Measurements from ENCODE around the gene SEZ6L2.
"Not testable (repeated sequence)": the region's sequence is repeated elsewhere in the genome, so short reads cannot be mapped to it uniquely, and the experiment has no call there.

SEZ6L2 gene

GRCh38 chr16:29871822-29872546, 27.4 kb downstream of the SEZ6L2 start:
- H3K27me3 ChIP-seq (ENCODE audit: insufficient read depth, poor library complexity, severe bottlenecking): no peaks in the 10 kb centered on the region
- H3K36me3 ChIP-seq (ENCODE audit: low read depth): no peaks in the 10 kb centered on the region
- H3K9me3 ChIP-seq (ENCODE audit: severe bottlenecking): no peaks in the 10 kb centered on the region
- ATAC-seq (ENCODE audit: low read depth) (no peak), DNase-seq (ENCODE audit: low spot score) (no peak)
- H3K4me3 ChIP-seq (ENCODE audit: severe bottlenecking): no peak overlapping the region
- H3K27ac ChIP-seq (ENCODE audit: poor library complexity, severe bottlenecking): no peak overlapping the region
- TF ChIP-seq, protein P1, sequence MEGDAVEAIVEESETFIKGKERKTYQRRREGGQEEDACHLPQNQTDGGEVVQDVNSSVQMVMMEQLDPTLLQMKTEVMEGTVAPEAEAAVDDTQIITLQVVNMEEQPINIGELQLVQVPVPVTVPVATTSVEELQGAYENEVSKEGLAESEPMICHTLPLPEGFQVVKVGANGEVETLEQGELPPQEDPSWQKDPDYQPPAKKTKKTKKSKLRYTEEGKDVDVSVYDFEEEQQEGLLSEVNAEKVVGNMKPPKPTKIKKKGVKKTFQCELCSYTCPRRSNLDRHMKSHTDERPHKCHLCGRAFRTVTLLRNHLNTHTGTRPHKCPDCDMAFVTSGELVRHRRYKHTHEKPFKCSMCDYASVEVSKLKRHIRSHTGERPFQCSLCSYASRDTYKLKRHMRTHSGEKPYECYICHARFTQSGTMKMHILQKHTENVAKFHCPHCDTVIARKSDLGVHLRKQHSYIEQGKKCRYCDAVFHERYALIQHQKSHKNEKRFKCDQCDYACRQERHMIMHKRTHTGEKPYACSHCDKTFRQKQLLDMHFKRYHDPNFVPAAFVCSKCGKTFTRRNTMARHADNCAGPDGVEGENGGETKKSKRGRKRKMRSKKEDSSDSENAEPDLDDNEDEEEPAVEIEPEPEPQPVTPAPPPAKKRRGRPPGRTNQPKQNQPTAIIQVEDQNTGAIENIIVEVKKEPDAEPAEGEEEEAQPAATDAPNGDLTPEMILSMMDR (IDR thresholded peaks at IDR 0.05; ENCODE audit: poor library complexity, severe bottlenecking): no peak
- no peaks in the 10 kb centered on the region for H3K4me1 ChIP-seq (ENCODE audit: insufficient read depth, poor library complexity, severe bottlenecking)

- DNase-seq (ENCODE audit: low spot score); H3K4me3 ChIP-seq (ENCODE audit: severe bottlenecking); H3K36me3 ChIP-seq (ENCODE audit: low read depth); H3K9me3 ChIP-seq (ENCODE audit: severe bottlenecking); H3K27me3 ChIP-seq (ENCODE audit: insufficient read depth, poor library complexity, severe bottlenecking); ATAC-seq (ENCODE audit: low read depth); H3K27ac ChIP-seq (ENCODE audit: poor library complexity, severe bottlenecking); H3K4me1 ChIP-seq (ENCODE audit: insufficient read depth, poor library complexity, severe bottlenecking): not testable (repeated sequence)
These were observed 30.3 kb downstream of the SEZ6L2 start for GRCh38 chr16:29869067-29869466.

DNA sequence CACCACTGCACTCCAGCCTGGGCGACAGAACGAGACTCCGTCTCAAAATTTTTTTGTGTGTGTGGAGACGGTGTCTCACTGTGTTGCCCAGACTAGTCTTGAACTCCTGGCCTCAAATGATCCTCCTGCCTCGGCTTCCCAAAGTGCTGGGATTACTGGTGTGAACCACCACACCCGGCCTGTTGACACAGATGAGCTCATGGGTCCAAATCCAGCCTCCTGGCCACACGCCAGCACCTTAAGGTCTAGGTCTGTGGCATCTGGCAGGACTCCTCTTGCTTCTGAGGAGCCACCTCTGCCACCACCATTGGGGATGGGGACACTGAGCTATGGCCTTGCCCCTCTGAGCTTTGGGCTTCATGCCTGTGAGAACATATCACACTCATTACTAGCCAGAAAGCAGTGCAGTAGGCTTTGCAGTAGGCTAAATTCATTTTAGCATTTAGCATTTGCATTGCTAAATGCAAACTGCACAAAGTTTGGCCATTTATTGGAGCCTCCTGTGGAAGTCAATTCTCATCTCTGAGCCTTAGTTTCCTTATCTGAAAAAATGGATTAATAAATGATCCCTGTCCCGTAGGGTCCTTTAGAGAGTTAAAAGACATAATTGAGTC, 30.8 kb downstream of the SEZ6L2 start:
- ATAC-seq (ENCODE audit: low read depth) (no peak), DNase-seq (ENCODE audit: low spot score) (no peak)
- TF ChIP-seq, protein P1 (IDR thresholded peaks at IDR 0.05; ENCODE audit: poor library complexity, severe bottlenecking): no peak

DNA sequence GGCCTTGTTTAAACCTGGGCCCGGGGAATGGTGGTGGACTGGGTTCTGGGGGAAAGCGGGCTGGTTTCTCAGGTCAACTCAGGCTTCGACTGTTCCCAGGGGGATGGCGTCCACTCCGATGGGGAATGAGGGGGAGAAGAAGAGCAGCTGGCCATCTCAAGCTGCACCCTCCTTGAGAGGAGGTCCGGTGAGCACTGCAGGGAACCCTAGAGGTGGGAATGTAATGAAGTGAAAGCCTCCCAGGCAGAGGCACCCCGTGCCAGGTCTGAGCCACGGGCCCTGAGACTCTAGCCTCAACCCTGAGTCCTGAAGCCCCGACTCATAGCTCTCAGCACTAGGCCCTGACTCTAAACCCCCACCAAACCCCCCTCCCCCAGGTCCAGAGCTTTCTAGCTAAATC, 35.1 kb downstream of the SEZ6L2 start:
- Histone ChIP-seq H3K4me3 (ENCODE audit: severe bottlenecking) (no peak overlapping the region), H3K9me3 (ENCODE audit: severe bottlenecking) (no peaks in the 10 kb centered on the region), H3K36me3 (ENCODE audit: low read depth) (peaks cover 6% of the 10 kb centered on the region), H3K27me3 (ENCODE audit: insufficient read depth, poor library complexity, severe bottlenecking) (no peaks in the 10 kb centered on the region), H3K27ac (ENCODE audit: poor library complexity, severe bottlenecking) (no peak overlapping the region), H3K4me1 (ENCODE audit: insufficient read depth, poor library complexity, severe bottlenecking) (no peaks in the 10 kb centered on the region)
- TF ChIP-seq, protein P1 (IDR thresholded peaks at IDR 0.05; ENCODE audit: poor library complexity, severe bottlenecking): no peak
- DNase-seq (ENCODE audit: low spot score) (no peak), ATAC-seq (ENCODE audit: low read depth) (no peak)

More for the DNA sequence above, 30.8 kb downstream of the SEZ6L2 start:
- Histone ChIP-seq H3K4me3 (ENCODE audit: severe bottlenecking) (no peak overlapping the region), H3K4me1 (ENCODE audit: insufficient read depth, poor library complexity, severe bottlenecking) (no peaks in the 10 kb centered on the region), H3K36me3 (ENCODE audit: low read depth) (no peaks in the 10 kb centered on the region), H3K27ac (ENCODE audit: poor library complexity, severe bottlenecking) (no peak overlapping the region), H3K27me3 (ENCODE audit: insufficient read depth, poor library complexity, severe bottlenecking) (no peaks in the 10 kb centered on the region), H3K9me3 (ENCODE audit: severe bottlenecking) (no peaks in the 10 kb centered on the region)

DNA sequence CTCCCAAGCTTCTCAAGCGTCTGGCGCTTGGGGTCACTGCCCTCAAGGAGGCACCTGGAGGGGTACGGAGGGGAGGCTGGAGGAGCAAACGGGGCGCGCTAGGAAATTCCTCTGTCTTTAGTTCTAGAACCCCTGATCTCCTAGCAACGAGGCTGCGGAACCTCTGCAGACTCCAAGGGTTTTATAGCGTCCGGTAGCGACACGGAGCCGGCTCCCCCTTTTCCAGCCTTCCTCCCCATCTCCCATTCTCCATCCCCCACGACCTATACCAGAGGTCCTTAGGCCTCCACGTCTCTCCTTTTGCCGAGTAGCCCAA, 35.7 kb downstream of the SEZ6L2 start:
- no peaks in the 10 kb centered on the region for H3K9me3 ChIP-seq (ENCODE audit: severe bottlenecking)
- DNase-seq (ENCODE audit: low spot score) (no peak), ATAC-seq (ENCODE audit: low read depth) (no peak)
- peak overlapping the region; percentile 77 for H3K4me3 ChIP-seq (ENCODE audit: severe bottlenecking)
- H3K27ac ChIP-seq (ENCODE audit: poor library complexity, severe bottlenecking): peak overlapping the region; percentile 50
- TF ChIP-seq, protein P1 (IDR thresholded peaks at IDR 0.05; ENCODE audit: poor library complexity, severe bottlenecking): peak; percentile 58
- H3K36me3 ChIP-seq (ENCODE audit: low read depth): peaks cover 6% of the 10 kb centered on the region
- H3K4me1 ChIP-seq (ENCODE audit: insufficient read depth, poor library complexity, severe bottlenecking): no peaks in the 10 kb centered on the region
- H3K27me3 ChIP-seq (ENCODE audit: insufficient read depth, poor library complexity, severe bottlenecking): no peaks in the 10 kb centered on the region
